Stimulated activated CD8-positive, alpha-beta memory T cell treated with anti-CD3 and anti-CD28 coated beads, Interleukin-2, amount 100 ng/mL, for 48 hours (primary cell): Measurements from ENCODE around the gene FFAR3.
A peak's percentile ranks its signal among the peaks of the same experiment; 100 is the strongest.
"Not testable (repeated sequence)": the region's sequence is repeated elsewhere in the genome, so short reads cannot be mapped to it uniquely, and the experiment has no call there.

Experiments
- DNase-seq, 2 donors: peaks; one replicate each; pipeline ENCODE4 v3.0.0-alpha.2; 2020; ENCODE audit warnings: low read depth in 2 of 2

The FFAR3 gene

DNA sequence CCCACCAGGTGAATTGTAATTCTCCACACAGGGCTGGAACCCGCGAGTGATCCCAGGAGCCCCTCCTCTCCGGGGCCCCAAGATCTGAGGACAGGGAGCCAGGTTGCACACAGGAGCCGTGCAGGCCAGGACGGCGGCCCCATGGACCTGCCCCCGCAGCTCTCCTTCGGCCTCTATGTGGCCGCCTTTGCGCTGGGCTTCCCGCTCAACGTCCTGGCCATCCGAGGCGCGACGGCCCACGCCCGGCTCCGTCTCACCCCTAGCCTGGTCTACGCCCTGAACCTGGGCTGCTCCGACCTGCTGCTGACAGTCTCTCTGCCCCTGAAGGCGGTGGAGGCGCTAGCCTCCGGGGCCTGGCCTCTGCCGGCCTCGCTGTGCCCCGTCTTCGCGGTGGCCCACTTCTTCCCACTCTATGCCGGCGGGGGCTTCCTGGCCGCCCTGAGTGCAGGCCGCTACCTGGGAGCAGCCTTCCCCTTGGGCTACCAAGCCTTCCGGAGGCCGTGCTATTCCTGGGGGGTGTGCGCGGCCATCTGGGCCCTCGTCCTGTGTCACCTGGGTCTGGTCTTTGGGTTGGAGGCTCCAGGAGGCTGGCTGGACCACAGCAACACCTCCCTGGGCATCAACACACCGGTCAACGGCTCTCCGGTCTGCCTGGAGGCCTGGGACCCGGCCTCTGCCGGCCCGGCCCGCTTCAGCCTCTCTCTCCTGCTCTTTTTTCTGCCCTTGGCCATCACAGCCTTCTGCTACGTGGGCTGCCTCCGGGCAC lies 6.7 kb upstream of the FFAR3 start:
- no peak for DNase-seq

DNA sequence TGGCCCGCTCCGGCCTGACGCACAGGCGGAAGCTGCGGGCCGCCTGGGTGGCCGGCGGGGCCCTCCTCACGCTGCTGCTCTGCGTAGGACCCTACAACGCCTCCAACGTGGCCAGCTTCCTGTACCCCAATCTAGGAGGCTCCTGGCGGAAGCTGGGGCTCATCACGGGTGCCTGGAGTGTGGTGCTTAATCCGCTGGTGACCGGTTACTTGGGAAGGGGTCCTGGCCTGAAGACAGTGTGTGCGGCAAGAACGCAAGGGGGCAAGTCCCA lies 6.1 kb upstream of the FFAR3 start:
- DNase-seq: no peak

DNA sequence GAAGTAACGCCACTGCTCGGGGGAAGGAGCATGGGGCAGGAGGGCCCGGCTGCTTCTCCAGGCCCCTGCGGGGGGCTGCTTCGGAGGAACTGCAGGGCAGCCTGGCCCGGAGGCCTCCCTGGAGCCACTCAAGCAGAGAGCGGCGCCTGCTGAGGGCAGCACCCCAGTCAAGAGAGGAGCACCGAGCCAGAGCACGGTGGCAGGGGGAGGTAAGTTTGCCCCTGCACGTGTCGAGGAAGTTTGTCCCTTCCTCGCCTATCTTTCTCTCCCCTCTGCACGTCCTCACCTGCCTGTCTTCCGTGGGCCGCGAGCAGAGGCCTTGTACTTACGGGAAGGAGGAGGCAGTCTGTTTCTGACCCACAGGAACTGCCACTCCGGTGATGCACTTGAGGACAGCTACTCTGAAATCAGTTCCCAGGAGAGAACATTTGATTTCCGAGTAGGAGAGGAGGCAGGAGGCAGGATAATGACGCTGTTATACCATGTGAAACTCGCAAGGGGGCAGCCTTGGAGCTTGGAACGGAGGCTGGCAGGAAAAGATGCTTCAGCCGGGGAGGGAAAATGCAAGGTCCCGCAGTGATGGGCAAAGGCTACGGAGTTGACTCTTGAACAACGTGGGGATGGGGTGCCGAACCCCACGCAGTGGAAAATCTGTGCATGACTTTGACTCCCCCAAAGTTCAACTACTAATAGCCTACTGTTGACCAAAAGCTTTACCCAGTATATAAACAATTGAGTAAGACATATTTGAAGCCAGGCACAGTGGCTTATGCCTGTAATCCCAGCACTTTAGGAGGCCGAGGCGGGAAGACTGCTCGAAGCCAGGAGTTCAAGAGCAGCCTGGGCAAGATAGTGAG lies 5.6 kb upstream of the FFAR3 start:
- DNase-seq: peak; percentile 40 to 59

DNA sequence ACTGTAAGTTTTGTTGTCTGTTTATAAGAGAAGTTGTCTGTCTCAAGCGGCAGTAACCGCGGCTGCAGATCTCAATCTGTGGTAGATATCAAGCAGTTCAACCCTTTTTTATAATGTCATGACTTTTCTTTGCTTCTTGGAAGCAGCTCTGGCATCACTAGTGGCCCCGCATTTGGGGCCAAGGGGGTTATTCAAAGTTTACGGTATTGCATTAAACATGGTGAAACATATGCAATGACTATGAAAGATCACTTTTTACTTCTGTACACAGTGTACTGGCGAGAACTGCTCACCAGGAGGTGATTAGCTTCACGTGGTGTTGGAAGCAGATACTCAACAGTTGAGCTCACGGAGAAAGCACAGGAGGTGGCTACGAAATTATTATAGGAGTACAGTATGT lies 4.6 kb upstream of the FFAR3 start:
- no peak for DNase-seq

DNA sequence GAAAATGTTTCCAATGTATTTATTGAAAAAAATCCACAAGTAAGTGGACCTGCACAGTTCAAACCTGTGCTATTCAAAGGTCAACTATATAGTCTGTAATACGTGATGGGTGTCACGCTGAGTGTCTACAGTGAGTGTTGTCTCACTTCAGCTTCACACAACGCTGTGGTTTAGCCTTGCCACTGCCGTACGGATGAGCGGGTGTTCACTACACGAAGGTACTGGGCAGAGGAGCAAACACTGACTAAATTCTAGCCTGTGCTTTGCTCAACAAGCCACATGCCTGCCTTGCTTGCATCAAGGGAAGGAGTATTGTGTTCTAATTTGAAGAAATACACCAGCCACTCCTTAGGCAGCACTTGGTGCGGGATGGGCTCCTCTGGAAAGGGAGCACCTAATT lies 3.4 kb upstream of the FFAR3 start:
- DNase-seq: no peak

DNA sequence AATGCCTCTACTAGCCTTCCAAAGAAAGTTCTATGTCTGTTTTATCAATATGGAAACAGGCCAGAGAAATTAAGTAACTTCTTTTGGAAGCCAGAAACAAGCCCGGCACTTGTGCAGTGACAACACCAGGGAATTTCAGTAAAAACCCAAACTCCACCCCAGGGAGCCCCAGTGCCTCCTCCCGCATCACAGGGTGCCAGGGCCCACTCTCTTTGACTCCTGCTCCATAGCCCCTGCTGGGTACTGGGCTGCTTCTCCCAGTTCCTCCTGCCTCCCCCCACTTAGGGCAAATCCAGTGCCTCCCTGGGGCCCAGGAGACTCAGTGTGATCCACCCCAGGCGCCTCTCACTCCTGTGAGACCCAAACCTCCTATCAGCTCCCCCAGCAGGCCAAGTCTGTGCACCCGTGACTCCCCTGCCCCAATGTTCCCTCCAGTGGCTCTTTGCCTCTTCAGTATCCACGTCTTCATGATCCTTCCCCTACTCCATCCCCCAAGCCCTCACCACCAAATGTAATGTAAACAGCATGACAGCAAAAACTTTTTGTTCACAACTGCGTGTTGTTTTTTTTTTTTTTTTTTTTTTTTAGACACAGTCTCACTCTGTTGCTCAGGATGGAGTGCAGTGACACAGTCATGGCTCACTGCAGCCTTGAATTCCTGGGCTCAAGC lies 2.3 kb upstream of the FFAR3 start:
- DNase-seq: no peak

DNA sequence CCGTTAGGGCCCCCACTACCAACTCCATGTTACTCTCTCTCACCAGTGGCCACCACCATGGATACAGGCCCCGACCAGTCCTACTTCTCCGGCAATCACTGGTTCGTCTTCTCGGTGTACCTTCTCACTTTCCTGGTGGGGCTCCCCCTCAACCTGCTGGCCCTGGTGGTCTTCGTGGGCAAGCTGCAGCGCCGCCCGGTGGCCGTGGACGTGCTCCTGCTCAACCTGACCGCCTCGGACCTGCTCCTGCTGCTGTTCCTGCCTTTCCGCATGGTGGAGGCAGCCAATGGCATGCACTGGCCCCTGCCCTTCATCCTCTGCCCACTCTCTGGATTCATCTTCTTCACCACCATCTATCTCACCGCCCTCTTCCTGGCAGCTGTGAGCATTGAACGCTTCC lies 574 bp downstream of the FFAR3 start:
- DNase-seq: not testable (repeated sequence)

DNA sequence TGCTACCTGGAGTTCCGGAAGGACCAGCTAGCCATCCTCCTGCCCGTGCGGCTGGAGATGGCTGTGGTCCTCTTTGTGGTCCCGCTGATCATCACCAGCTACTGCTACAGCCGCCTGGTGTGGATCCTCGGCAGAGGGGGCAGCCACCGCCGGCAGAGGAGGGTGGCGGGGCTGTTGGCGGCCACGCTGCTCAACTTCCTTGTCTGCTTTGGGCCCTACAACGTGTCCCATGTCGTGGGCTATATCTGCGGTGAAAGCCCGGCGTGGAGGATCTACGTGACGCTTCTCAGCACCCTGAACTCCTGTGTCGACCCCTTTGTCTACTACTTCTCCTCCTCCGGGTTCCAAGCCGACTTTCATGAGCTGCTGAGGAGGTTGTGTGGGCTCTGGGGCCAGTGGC lies 1.1 kb downstream of the FFAR3 start:
- DNase-seq: not testable (repeated sequence)

DNA sequence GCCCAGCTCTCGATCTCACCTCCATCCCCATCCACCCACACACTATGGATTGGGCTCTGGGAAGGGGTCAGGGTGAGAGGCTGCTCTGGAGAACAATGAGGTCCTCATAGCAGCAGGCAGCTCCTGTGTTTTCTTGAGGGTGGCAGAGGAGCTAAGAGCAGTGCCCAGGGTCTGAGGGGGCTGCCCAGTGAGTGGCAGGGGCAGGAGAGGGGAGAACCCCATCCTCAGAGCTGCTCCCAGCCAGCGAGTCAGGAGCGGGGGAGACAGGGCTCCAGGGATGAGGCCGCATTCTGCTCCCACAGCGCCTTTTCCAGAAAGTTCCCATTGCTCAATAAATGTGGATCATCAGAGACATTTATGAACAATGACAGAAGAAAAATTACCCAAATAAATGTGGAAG lies 1.8 kb downstream of the FFAR3 start:
- not testable (repeated sequence) for DNase-seq

DNA sequence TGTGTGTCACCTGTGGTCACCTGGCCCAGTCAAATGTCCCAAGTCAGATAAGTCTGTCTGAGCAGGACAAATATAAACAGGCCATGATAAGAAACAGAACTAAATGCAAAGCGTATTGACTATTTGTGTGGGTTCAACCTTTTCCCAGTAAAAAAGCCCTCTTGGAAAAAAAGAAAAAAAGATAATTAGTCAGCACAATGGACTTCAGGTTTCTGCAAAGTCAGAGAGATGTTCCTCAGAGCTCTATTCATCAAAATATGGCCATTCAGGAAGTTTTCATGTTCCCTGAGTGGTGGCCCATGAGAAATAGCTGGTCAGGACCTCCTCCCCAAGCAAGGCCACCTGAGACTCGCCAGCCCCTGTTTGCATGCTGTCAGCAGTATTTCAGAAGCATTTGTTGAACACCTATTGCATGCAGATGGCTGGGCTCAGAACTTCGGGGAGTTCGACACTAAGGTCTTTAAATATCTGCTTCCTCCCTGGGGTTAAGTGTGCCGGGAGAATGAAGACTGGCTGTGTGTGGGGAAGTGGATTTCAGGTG lies 2.7 kb downstream of the FFAR3 start:
- no peak for DNase-seq

DNA sequence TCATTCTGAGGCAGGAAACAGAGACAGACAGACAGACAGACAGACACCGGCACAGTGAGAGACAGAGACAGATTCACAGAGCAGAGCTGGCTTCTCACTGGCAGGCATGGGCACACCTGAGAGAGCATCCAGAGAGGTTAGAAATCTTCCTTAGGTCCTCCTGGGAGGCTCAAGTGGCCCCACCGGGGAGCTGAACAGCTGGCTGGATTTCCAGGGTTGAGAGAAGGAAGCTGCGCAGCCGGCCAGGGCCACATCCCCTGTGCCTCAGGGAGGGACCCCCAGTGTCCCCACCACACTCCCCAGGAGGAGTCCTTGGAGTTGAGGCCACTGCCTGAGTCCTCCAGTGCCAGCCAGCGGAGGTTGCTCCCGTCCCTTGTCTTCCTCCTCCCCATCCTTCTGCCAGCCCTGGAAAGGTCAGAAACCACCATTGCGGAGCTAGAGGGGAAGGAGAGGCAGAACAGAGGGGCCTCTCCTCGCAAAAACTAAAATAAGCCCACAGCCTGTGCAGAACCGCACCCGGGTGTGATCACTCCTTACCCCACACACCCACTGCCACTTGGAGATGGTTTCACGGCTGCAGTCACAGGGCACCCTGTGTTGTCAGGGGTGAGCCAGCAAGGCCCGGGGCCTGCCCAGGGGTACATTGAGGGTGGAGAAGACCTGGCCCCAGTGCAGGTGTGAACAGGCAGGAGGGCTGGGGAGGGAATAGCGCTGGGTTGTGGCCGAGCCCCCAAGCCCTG lies 4.2 kb downstream of the FFAR3 start:
- DNase-seq: no peak

DNA sequence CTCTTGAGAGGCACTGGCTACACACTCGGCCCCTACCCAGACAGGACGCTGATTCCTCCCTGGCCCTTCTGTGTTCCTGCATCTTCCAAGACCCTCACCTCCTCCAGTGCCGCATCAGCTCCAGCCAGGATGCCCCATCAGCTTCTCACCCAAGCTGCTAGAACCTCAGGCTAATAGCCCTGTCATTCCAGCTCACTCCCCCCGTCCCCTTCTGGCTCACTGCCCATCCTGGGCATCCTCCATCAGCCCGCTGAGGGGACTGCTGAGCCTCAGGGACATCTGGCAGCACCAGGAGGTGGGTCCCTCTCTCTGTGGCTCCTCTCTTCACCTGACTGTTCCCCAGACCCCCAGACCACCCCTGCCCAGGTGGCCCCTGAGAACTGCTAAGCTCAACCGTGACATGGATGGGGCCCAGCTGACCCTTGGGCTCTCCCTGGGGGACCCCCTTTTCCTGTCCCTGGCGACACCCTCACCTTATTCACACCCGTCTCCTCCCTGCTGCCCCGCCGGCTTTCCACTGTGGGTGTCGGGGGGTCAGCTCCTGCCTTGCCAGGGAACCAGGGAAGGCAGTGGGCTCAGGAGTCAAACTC lies 4.8 kb downstream of the FFAR3 start:
- DNase-seq: no peak

DNA sequence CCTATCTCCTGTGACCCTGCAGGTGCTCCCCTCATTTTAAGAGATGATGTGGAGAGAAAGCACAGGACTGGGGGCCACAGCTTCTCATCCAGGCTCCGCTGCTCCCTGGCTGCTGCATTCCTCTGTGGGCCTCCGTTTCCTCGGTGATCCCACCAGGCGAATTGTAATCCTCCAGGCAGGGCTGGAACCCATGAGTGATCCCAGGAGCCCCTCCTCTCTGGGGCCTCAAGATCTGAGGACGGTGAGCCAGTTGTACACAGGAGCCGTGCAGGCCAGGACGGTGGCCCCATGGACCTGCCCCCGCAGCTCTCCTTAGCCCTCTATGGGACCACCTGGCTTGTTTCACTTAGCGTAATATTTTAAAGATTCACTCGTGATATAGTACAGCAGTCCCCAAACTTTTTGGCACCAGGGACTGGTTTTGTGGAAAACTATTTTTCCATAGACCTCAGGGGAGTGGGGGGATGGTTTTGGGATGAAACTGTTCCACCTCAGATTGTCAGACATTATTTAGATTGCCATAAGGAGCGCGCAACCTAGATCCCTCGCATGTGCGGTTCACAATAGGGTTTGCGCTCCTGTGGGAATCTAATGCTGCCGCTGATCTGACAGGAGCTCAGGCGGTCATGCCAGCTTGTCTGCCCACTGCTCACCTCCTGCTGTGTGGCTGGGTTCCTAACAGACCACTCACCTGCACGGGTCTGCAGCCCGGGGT lies 5.6 kb downstream of the FFAR3 start:
- no peak for DNase-seq

DNA sequence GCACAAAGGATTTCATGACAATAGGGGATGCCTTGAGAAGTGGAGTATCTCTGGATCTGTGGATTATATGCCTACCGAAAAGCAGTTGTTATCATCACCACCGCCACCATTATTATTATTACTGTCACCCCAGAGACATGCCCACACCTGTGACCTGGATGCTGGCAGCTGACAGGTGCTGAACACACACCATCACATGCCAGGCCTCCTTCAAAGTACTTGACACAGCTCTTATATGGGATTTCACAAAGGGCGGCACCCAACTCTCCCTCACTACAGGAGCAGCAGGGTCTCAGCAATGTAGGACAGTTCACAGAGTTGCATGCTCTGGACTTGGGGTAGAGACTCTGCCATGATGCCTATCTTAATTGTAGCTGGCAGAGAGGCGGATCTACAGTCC lies 7.0 kb downstream of the FFAR3 start:
- no peak for DNase-seq

DNA sequence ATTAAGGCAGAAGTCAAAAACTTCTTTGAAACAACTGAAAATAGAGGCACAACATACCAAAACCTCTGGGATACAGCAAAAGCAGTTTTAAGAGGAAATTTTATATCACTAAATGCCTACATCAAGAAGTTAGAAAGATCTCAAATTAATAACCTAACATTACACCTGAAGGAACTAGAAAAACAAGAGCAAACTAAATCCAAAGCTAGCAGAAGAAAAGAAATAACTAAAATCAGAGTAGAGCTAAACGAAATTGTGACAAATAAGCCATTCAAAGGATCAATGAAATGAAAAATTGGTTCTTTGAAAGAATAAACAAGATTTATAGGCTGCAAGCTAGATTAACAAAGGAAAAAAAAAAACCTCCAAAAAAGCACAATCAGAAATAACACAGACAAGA lies 10.1 kb downstream of the FFAR3 start:
- DNase-seq: no peak

DNA sequence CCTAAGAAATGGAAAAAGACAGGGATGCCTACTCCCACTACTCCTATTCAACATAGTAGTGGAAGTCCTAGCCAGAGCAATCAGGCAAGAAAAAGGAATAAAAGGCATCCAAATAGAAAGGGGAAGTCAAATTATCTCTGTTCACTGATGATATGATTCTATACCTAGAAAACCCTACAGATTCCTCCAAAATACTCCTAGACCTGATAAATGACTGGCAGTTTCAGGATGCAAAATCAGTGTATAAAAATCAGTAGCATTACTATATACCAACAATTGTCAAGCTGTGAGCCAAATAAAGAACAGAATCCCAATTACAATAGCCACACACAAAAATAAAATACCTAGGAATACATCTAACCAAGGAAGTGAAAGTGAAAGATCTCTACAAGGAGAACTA lies 11.3 kb downstream of the FFAR3 start:
- DNase-seq: no peak

DNA sequence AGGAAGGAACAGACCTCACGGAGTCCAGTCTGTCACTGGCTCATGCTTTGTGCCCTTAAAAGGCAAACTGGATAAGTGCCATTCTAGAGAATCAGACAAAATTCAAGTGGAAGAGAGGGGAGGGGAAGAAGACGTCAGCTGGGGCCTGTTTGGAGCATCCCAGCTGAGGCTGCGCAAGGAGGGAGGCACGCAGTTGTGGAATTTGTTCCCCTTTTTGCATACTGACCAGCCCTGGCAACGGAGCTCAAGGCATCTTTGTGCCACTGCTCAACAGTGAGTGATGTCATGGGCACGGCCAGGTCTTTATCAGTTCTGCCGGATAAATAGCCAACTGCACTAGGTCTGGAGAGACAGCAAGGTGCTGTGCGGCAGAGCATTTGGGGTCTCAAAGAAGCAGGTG lies 12.5 kb downstream of the FFAR3 start, which contains the start of gene GPR42:
Gene GPR42 (plus strand): TSS at position 347 of the 400 bp plus-strand sequence. CDS start 292 bp downstream, outside the sequence.
- DNase-seq: no peak

DNA sequence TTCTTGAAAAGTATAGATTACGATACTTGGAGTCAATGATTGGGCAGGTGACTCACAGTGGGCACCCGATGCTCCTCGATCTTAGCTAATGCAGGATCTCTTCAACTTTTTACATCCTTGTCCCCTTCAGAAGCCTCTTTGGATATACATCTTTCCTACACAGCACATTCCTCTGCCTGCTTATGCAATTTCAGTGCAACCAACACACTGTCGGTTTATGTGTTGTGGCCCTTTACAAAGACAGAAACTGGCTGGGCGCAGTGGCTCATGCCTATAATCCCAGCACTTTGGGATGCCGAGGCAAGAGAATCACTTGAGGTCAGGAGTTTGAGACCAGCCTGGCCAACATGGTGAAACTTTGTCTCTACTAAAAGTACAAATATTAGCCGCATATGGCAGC lies 15.2 kb downstream of the FFAR3 start:
- DNase-seq: no peak

DNA sequence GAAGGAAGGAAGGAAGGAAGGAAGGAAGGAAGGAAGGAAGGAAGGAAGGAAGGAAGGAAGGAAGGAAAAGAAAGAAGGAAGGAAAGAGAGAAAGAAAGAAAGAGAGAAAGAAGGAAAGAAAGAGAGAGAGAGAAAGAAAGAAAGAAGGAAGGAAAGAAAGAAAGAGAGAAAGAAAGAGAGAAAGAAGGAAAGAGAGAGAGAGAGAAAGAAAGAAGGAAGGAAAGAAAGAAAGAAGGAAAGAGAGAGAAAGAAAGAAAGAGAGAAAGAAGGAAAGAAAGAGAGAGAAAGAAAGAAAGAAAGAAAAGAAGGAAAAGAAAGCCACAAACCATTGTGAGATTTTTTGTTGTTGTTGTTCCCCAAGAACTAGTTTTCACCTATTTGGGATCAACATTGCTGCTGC lies 15.8 kb downstream of the FFAR3 start:
- DNase-seq: not testable (repeated sequence)

DNA sequence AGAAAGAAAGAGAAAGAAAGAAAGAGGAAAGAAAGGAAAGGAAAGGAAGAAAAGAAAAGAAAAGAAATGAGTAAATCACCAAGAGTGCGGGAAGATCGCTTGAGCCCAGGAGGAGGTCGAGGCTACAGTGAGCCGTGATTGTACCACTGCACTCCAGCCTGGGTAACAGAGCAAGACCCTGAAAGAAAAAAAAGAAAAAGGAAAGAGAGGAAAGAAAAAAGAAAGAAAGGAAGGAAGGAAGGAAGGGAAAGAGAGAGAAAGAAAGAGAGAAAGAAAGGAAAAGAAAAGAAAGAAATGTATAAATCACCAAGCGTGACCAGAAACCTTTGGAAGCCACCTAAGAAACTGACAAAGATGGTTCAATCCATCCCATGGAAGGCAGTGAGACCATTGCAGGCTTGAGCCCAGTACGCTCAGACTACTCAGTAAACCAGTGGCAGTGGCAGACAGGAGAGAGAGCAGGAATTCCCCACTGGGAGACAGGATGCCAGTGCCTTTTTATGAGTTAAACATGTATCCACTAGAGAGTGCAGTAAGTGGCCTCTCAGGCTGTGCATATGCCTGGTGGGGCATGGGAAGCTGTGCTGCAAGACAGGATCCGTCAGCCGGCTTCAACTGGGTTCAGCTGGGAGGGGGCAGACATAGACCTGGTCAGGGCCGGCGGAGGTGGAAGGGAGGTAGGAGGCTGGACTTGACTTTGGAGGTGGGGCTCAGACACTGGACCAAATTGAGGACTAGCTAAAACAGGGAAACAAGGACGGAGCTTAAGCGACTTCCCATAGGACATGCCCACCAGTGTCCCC lies 17.4 kb downstream of the FFAR3 start:
- DNase-seq: no peak
